Breast epithelium (tissue), 4 donors: ENCODE measurements around the gene ANKRD13D. TPM values are rescaled to one million over a fixed set of nuclear protein-coding genes. Genes with fewer than 3 reads are reported as not detected.
A peak's percentile ranks its signal among the peaks of the same experiment; 100 is the strongest.

ENCODE experiments used
- DNase-seq, 2 donors: peaks; one replicate each; pipeline ENCODE4 v3.0.0-alpha.2; 2019; ENCODE audit warnings: low spot score in 2 of 2
- H3K27ac ChIP-seq, 2 donors: fragments of 200-600 bp; sonication (generic) in 1 of 2; one replicate each; pipeline ENCODE4 v1.5.1; 2016 to 2019; ENCODE audit warnings: mild to moderate bottlenecking in 1 of 2
- H3K27me3 ChIP-seq, 2 donors: fragments of 200-600 bp; sonication (generic) in 1 of 2; one replicate each; pipeline versions ENCODE4 v1.5.1 to v1.6.0; 2017 to 2019; ENCODE audit warnings: control low read depth in 1 of 2, mild to moderate bottlenecking in 1 of 2
- H3K36me3 ChIP-seq: fragments of 200-600 bp; one replicate; pipeline ENCODE4 v1.5.1; 2019
- H3K4me1 ChIP-seq, 2 donors: fragments of 200-600 bp; sonication (generic); one replicate each; pipeline ENCODE4 v1.5.1; 2016 to 2019; ENCODE audit warnings: control low read depth in 1 of 2
- H3K4me3 ChIP-seq, 3 donors: fragments of 200-600 bp; sonication (generic); 1 replicate in 2 of 3; 2 replicates in 1 of 3; pipeline ENCODE4 v1.5.1; 2016 to 2019; ENCODE audit warnings: mild to moderate bottlenecking in 3 of 3, moderate library complexity in 2 of 3
- H3K9me3 ChIP-seq, 2 donors: fragments of 200-600 bp; sonication (generic) in 1 of 2; one replicate each; pipeline ENCODE4 v1.5.1; 2016 to 2019; ENCODE audit warnings: control low read depth in 1 of 2
- POLR2A ChIP-seq: fragments of 450-650 bp; IDR thresholded peaks from one replicate; pipeline ENCODE4 v1.6.1; 2016; ENCODE audit warnings: antibody characterized with exemption, mild to moderate bottlenecking, moderate library complexity
- POLR2AphosphoS5 ChIP-seq, 3 donors: sonication (generic); formaldehyde crosslinking; IDR thresholded peaks; one replicate each; pipeline ENCODE4 v1.6.1; 2017; ENCODE audit warnings: antibody characterized with exemption in 3 of 3
- intact Hi-C: fragments of 100-400 bp; cut with DNase I; formaldehyde crosslinking; loops from one replicate; pipeline ENCODE4 v1.15.1; 2023; ENCODE audit warnings: low total_unique reads
- total RNA-seq, 3 donors: library from RNA; depleted of rRNA; stranded (reverse); fragments of >200 nt; gene quantifications; one replicate each; pipeline ENCODE4 v1.1.0, GENCODE V29; 2016
- TF ChIP-seq, protein P1 (sequence below), 3 donors: fragments of 450-650 bp; IDR thresholded peaks; one replicate each; pipeline ENCODE4 v1.5.1; 2016 to 2017; ENCODE audit warnings: antibody characterized with exemption in 3 of 3, mild to moderate bottlenecking in 3 of 3, moderate library complexity in 3 of 3

Gene ANKRD13D
- total RNA-seq, 3 donors from 2014 or later = 23.7 to 51.8 (median 40.7) TPM

DNA sequence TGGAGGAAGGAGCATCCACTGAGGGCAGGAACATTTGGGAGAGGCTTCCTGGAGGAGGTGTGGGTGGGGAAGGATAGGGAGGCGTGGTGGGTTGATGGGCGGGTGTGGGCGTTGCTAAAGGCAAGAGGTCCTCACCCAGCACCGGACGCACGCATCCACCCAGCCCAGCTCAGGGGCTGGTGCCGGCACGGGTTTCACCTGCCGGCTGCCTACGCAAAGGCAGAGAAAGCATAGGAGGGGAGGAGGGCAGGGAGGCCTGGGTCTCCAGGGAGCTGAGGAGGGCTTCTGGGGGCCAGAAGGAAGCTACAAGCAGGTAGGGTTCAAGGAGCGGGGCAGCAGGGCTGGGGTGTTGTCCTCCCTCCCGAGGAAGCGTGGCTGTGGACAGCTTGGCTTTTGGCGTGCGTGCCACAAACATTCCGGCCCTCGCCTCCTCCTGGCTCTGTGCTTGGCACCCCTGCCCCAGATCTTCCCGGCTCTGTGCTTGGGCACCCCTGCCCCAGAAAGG lies 22.0 kb downstream of the ANKRD13D start:
- Histone ChIP-seq H3K4me1 (peaks cover 6 to 13% of the 10 kb centered on the region in 2 donors), H3K27ac (peak overlapping the region; percentile 89 to 91), H3K9me3 (no peaks in the 10 kb centered on the region), H3K27me3 (no peaks in the 10 kb centered on the region), H3K4me3 (no peak overlapping the region), H3K36me3 (no peaks in the 10 kb centered on the region)
- no peak for DNase-seq
- intact Hi-C loops = loop anchor here (10.0 kb wide), 1 partner anchor 1146 kb away; no protein-coding TSS in a partner anchor
- TF ChIP-seq, protein P1, sequence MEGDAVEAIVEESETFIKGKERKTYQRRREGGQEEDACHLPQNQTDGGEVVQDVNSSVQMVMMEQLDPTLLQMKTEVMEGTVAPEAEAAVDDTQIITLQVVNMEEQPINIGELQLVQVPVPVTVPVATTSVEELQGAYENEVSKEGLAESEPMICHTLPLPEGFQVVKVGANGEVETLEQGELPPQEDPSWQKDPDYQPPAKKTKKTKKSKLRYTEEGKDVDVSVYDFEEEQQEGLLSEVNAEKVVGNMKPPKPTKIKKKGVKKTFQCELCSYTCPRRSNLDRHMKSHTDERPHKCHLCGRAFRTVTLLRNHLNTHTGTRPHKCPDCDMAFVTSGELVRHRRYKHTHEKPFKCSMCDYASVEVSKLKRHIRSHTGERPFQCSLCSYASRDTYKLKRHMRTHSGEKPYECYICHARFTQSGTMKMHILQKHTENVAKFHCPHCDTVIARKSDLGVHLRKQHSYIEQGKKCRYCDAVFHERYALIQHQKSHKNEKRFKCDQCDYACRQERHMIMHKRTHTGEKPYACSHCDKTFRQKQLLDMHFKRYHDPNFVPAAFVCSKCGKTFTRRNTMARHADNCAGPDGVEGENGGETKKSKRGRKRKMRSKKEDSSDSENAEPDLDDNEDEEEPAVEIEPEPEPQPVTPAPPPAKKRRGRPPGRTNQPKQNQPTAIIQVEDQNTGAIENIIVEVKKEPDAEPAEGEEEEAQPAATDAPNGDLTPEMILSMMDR (IDR thresholded peaks at IDR 0.05) = no peak
- TF ChIP-seq POLR2A (no peak), POLR2AphosphoS5 (IDR thresholded peaks at IDR 0.05) (no peak)

DNA sequence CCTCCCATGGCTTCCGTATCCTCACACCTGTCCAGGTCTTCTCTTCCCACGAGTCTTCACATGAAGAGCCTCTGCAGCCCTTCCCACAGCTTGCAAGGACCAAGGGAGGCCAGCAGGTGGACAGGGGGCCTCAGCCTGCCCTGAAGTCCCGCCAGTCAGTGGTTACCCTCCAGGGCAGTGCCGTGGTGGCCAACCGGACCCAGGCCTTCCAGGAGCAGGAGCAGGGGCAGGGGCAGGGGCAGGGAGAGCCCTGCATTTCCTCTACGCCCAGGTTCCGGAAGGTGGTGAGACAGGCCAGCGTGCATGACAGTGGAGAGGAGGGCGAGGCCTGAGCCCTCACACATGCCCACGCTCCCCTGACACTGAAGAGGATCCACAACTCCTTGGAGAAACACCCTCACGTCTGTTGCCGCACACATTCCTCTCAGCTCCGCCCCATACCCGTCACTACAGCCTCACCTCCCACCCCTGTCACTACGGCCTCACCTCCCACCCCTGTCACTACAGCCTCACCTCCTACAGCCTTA lies 22.5 kb downstream of the ANKRD13D start:
- Histone ChIP-seq H3K36me3 (no peaks in the 10 kb centered on the region), H3K27me3 (no peaks in the 10 kb centered on the region), H3K4me1 (peaks cover 6 to 13% of the 10 kb centered on the region in 2 donors), H3K27ac (peak overlapping the region; percentile 89 to 91), H3K4me3 (no peak overlapping the region), H3K9me3 (no peaks in the 10 kb centered on the region)
- DNase-seq = peak in 1 of 2 donors; percentile 42
- TF ChIP-seq, protein P1 (IDR thresholded peaks at IDR 0.05) = no peak
- TF ChIP-seq POLR2AphosphoS5 (IDR thresholded peaks at IDR 0.05) = no peak
- no peak for TF ChIP-seq POLR2A
- intact Hi-C loops = loop anchor here (10.0 kb wide), 1 partner anchor 1147 kb away; no protein-coding TSS in a partner anchor

DNA sequence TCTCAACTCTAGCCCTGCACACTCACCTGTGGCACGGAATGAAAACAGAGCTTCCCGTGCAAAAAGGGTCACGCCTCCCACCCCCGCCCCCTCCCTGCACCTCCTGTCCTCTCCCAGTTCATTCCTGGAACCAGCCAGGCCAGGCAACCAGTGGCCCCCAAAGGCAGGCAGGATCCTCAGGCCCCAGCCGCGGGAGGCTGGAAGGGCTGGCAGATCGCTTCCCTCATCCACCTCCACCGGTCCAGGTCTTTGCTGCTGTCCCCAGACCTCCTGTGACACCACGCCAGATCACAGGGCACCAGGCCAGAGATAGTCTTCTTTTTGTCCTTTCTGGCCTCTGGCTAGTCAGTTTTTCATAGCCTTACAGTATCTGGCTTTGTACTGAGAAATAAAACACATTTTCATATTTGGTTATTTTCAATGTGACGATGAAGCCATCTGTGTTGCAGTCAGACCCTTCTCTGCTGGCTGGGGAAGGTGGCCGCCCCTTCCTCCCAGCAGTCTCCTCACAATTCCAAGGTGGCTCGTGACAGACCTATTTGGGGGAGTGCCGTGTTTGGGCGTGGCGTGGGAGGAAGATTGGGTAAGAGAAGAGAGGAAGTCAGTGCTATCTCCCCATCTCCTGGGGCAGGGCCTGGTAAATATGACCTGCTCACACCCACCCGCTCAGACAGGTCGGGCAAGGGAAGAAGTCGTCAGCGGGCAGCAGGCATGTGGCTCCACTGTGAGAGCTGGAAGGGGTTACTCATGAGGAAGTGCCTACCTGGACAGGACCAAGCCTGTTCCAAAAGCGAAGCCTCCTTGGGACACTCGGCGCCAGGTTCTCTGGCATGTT lies 23.3 kb downstream of the ANKRD13D start:
- peak; percentile 82 to 88 for DNase-seq
- intact Hi-C loops = loop anchor here (10.0 kb wide), 1 partner anchor 1148 kb away; no protein-coding TSS in a partner anchor
- Histone ChIP-seq H3K27me3 (no peaks in the 10 kb centered on the region), H3K9me3 (no peaks in the 10 kb centered on the region), H3K4me3 (peak overlapping the region in 1 of 3 donors; percentile 33), H3K36me3 (no peaks in the 10 kb centered on the region), H3K4me1 (peaks cover 6 to 13% of the 10 kb centered on the region in 2 donors), H3K27ac (peak overlapping the region; percentile 89 to 91)
- TF ChIP-seq POLR2AphosphoS5 (IDR thresholded peaks at IDR 0.05) = peak; percentile 41 to 65 (median 58)
- TF ChIP-seq, protein P1 (IDR thresholded peaks at IDR 0.05) = no peak

DNA sequence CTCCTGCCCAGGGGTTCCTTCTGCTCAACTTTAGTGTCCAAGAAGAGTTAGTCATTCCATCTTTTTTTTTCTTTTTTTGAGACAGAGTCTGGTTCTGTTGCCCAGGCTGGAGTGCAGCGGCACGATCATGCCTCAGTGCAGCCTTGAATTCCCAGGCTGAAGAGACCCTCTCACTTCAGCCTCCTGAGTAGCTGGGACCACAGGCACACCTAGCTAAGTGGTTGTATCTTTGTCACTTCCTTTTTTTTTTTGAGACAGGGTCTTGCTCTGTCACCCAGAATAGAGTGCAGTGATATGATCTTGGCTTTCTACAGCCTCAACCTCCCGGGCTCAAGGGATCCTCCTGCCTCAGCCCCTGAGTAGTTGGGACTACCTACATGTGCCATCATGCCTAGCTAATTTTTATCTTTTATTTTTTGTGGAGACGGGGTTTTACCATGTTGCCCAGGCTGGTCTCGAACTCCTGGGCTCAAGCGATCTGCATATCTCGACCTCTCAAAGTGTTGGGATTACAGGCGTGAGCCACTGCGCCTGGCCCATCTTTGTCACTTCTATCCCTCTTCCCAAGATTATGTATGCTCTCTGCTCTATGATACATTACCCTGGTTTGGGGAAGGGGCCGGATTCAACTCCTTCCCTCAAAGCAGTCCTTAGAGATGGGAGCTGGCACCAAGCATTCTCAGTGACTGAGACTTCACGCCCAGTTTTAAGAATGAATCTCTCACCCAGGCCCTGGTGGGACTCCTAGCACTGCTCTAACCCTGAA lies 24.2 kb downstream of the ANKRD13D start:
- no peaks in the 10 kb centered on the region for H3K36me3 ChIP-seq
- intact Hi-C loops = loop anchor here (10.0 kb wide), 1 partner anchor 1149 kb away; no protein-coding TSS in a partner anchor

More for the DNA sequence above, 24.2 kb downstream of the ANKRD13D start:
- Histone ChIP-seq H3K27me3 (no peaks in the 10 kb centered on the region), H3K4me3 (peak overlapping the region in 1 of 3 donors; percentile 33), H3K4me1 (peaks cover 6 to 13% of the 10 kb centered on the region in 2 donors), H3K27ac (peak overlapping the region; percentile 89 to 91), H3K9me3 (no peaks in the 10 kb centered on the region)
- TF ChIP-seq, protein P1 (IDR thresholded peaks at IDR 0.05) = no peak
- TF ChIP-seq POLR2A (no peak), POLR2AphosphoS5 (IDR thresholded peaks at IDR 0.05) (no peak)
- no peak for DNase-seq
